Measurements from ENCODE around the gene PNKP.

GRCh38 chr19:49887037-49887664, 19.8 kb upstream of the PNKP start:
- TF ChIP-seq, protein P1, sequence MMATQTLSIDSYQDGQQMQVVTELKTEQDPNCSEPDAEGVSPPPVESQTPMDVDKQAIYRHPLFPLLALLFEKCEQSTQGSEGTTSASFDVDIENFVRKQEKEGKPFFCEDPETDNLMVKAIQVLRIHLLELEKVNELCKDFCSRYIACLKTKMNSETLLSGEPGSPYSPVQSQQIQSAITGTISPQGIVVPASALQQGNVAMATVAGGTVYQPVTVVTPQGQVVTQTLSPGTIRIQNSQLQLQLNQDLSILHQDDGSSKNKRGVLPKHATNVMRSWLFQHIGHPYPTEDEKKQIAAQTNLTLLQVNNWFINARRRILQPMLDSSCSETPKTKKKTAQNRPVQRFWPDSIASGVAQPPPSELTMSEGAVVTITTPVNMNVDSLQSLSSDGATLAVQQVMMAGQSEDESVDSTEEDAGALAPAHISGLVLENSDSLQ (IDR thresholded peaks at IDR 0.05): no peak
- TF ChIP-seq EP400 (IDR thresholded peaks at IDR 0.05) (no peak), ZFP36 (IDR thresholded peaks at IDR 0.05; ENCODE audit: low read depth, low read length, partially characterized antibody) (no peak), MBD2 (IDR thresholded peaks at IDR 0.05; ENCODE audit: borderline replicate concordance, low read depth) (no peak), ZNF224 (CRISPR knock-in tag; IDR thresholded peaks at IDR 0.05) (no peak), E2F6 (IDR thresholded peaks at IDR 0.05; ENCODE audit: borderline replicate concordance in 1 of 2, extremely low read depth in 1 of 2, insufficient read depth in 1 of 2, insufficient read length in 1 of 2, low read depth in 1 of 2, low read length in 1 of 2, poor library complexity in 1 of 2, severe bottlenecking in 1 of 2) (no peak), SMARCB1 (IDR thresholded peaks at IDR 0.05; ENCODE audit: insufficient read length, low read depth) (no peak)
